ENCODE results near the gene DAPK1.

DAPK1 gene

GRCh38 chr9:87497604-87498045, at the start of gene DAPK1:
Gene DAPK1 (plus strand): TSS chr9:87497867. CDS start chr9:87499078, 1,211 bp downstream.
- no peak for DNase-seq (ENCODE audit: low read depth)

DNA sequence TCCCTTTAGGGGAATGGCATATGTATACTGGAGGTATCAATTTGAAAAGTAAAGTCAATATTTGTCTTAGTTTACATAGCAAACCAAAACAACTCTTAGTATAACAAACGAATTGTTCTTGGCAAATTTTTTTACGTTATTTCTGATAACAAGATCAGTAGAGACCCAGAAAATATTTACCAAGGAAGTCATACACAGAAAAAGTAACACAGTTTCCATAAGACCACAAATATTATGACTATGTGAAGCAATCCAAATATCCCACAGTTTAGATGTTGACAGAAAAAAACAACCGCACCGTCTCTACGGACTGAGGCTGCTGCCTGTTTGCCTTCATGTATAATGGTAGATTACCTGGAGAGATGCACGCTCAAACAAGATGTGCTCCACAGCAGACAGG, 46.5 kb upstream of the DAPK1 start:
- no peak for DNase-seq (ENCODE audit: low read depth)

GRCh38 chr9:87455407-87455806, 42.3 kb upstream of the DAPK1 start:
- DNase-seq (ENCODE audit: low read depth), result no peak

DNA sequence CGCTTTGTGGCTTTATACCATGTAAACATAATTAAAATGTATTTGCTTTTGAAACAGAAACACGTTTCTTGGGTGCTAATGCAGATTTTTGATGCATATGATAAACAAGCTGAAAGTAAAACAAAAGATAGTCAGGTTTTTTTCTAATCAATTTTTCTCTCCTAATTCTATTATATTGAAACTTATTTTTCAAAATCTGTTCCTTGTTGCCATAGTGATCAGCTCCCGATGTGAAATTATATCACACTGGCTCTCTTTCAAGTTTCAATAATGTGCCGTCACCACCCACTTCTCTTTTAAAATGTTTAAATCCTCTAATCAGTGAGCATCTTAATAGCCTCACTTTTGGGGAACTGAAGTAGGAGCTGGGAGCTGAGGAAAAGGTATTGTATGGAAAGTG, 36.4 kb upstream of the DAPK1 start:
- no peak for DNase-seq (ENCODE audit: low read depth)

DNA sequence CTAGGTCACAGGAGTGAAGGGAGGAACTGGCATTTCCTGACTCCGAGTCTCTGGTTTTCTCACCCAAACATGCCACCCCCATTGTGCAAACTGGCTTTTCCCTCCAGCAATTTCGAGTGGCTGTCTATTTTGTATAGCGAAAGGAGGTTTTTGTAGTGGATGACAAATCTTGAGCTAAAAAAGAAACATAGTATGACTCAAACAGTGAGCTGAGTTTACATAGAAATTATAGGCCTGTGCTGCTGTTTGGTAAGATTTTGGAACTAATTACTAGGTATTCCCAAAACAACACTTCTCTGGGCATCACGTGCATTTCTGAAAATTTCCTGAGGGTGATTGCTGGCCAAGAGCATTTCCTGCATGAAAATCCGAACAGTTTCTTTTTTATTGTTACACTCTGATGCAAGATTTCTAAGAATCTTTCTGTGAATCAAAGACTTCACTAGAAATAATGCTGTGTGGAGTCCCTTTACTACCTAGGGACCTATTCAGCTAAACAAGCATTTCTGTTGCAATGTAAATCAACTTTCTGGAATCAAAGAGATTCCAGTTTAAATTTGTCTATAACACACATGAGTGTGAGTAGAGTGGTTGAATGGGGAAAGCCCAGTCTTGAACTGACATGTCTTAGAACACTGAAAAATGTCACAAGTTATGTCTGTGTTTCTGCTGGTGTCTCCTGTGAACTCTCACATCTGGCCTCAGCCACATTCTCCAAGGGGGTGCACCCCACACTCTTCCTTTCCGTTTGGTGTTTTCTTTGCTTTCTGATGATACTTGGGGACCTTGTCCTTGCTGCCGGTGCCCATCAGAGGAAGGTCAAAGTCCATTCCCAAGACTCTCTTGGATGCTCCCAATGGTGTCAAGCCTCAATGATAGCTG, 33.3 kb upstream of the DAPK1 start:
- peak; percentile 41 for DNase-seq (ENCODE audit: low read depth)

DNA sequence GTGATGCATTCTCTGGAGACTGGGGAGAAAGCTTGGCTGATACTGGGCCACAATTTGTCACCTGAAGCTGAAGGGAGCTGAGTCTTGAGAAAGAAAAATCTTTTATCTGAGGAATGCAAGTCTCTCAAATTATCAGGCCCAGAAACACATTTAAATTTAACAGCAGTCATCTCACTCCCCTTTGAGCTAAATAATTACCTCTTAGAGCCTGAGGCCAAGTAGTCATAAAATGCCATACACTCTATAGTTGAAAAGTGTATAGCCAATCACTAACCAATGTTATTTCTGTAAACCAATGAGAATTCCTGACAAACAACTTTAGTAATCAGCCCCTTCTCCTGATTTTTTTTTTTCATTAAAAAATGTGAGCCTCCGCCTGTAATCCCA, 32.7 kb upstream of the DAPK1 start:
- no peak for DNase-seq (ENCODE audit: low read depth)

GRCh38 chr9:87465816-87466215, 31.9 kb upstream of the DAPK1 start:
- no peak for DNase-seq (ENCODE audit: low read depth)

DNA sequence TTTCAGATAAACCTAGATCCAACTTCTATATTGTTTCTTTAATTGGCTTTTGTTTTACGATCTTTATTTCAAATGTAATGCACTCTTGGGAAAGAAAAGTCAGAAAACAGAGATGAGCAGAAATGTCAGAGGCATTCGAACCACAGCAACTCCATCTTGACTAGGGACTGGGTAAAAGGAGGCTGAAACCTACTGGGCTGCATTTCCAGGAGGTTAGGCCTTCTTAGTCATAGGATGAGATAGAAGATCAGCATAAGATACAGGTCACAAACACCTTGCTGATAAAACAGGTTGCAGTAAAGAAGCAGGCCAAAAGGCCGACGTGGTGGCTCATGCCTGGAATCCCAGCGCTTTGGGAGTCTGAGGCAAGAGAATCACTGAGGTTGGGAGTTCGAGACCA, 30.5 kb upstream of the DAPK1 start:
- DNase-seq (ENCODE audit: low read depth), result no peak

GRCh38 chr9:87469793-87470465, 27.7 kb upstream of the DAPK1 start:
- no peak for DNase-seq (ENCODE audit: low read depth)

DNA sequence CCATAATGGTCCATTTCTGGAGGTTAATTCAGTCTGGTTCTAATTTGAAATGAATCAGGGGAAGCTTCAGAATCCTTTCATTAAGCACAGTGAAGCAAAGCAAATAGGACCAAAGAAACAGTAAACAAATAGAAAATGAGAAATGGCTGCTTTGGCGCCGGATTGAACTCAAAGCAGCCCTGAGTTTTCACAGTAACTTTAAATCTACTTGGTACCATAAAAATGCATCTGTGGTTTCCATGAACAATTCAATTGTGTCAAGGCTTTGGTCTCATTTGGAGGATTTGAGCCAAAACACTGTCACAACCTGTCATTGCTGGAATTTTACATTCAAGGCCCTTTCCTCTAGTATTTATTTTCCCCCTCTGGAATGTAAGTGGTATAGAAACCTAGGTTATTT, 25.9 kb upstream of the DAPK1 start:
- DNase-seq (ENCODE audit: low read depth), result no peak

DNA sequence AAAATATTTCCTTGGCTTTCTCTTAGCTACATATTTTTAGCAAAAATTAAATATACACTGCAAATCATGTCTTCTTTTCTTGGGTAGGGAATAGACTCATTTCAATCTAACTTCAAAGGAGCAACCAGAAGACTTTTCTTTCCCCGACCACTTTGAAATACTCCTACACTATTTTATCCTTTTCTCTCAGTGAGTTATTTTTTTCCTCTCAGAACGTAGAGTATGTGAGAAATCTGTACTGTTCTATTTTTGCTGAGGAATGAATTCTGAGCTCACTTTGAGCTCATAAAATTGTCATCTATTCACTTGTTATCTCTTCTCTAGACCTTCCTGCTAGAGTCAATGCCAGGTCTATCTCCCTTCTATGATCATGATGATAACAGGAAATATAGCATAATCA, 22.2 kb upstream of the DAPK1 start:
- DNase-seq (ENCODE audit: low read depth), result no peak

DNA sequence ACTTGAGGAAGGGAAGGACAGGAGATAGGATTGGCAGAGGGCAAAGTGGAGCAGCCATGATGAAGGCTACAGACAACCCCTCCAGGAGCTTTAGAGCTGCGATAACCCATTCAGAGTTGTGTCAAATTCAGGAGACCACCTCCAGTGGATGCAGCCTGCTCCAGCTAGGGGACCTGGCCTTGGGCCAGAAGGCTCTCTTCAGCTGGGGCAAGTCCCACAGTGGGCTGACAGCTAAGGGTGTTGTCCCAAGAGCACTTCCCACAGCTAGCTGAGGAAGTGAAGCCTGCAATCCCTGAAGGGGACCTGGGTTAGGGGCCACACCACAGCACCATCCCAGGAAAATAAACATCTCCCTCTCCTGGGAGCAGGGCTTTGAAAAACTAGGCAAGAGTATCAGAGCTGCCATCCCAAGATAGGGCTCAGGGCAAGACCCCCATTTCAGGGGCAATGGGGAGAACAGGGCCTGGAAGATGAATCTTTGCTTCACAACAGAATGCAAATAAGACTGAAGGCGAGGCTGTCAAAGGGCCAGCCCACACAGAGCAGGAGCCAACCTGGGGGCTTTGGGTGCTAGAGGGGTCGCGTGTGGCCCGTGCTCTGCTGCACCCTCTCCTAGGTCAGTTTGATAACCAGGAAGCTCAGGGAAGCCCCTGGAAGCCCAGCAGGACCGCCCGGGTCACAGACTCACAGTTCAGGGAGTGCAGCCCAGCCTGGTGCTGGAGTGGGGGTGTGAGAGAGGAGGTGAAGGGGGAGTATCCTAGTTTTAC, 19.3 kb upstream of the DAPK1 start:
- DNase-seq (ENCODE audit: low read depth), result no peak

DNA sequence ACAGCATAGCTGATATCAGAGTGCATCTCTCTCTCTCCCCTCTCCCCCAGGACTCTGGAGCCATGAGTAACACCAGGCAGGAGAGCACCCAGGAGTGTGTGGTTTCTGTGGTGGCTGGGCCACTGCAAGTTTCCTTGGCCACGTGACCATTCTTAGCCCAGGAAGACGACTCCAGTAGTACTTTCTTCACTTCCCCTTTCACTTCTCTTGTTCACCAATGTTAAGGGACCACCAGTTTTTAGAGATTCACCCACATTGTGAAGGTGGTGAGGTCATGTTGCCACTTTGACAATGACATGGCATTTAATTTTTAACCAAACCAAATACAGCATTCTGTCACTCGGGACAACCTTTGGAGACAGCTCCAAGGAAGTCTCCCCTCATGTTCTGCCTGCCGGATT, 17.9 kb upstream of the DAPK1 start:
- DNase-seq (ENCODE audit: low read depth), result peak; percentile 63

DNA sequence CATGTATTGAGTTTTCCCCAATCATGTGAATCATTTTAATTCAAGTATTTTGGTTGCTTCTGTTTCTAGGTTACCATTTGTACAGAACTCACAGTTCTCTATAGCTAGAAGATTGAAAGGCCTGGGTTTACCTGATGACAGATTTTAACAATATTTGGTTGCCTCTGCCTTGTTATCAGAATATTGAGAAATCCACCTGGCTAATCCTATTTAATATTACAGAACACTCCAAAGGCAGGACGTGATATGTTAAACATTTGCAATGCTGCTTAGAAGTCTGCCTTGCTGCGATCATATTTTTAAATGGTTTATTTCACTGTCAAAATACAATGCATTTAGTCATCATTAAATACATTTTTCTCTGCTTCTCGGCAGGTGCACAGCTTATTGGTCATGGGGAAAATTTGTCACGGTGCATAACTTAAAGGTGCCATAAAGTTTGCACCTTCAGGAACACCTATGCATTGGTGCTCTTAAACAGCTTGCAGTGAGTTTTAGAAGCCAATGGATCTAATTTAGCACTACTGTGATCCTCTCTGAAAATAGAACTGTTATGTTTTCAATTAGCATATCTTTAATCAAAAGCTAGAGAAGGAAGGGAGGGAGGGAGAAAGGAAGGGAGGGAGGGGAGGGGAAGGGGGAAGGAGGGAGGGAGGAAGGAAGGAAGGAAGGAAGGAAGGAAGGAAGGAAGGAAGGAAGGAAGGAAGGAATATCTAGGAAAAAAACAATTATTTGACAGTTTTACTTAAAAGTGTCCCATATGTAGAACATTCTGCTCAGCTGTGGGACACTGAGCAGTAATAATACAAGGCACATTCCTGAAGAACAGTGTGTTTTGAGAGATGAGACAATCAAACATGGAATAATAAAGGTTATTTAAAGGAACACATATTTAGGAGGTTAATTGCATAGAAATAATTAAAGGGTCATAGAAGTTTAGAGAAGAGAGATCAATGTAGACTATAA, 15.5 kb upstream of the DAPK1 start:
- no peak for DNase-seq (ENCODE audit: low read depth)

DNA sequence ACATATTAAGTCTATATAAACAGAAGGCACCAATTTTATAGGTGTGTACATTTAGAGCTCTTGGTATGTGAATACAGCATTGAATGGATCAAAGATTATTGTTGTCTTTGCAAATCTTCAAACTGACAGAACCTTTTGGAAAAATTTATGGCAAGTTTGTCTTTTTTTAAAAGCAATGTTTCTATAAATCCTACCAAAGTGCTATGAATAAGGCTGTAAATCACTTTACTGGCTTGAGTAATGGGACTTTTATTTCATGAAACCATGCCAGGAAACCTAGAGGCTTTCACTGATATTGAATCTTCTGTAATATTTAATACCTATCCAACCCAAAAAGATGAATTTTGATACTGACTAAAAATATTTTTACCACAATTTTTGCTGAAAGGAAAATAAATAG, 7.4 kb upstream of the DAPK1 start:
- no peak for DNase-seq (ENCODE audit: low read depth)

DNA sequence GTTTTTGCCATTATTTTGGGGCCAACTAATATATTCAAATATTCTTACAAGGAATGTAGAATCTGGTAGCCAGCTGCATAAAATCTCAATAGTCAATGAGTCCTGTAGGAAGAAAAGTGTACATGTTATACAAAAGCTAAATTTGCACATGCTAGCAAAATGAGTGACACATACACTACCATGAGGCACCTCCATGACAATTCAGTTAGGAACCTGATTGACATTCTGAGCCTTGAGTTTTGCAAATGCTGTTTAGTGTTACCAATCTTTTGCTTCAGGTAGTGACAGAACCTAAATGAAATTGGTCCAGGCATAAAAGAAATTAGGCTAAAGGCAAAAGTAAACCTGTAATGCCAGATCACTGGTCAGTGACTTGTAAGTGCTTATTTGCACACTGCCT, 6.8 kb upstream of the DAPK1 start:
- no peak for DNase-seq (ENCODE audit: low read depth)

- no peak for DNase-seq (ENCODE audit: low read depth)
Measured at GRCh38 chr9:87491523-87491922, 6.1 kb upstream of the DAPK1 start.

DNA sequence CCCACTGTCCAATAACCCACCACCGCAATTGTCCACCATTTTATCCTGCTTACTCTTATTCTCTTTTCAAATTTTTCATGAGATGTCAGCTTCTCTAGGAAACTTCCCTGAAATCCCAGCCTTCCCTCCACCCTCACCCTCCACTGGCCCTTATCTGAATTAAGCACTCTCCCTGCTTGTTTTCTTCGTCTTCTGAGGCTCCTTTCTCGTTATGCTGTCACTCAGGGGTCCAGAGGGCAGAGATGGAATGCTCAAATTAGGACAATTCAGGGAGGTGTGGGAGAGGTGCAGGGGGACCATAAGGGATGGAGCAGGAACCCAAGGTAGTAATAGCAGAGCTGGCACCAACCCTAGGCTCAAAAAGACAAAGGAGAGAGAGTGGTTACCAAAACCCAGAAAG, 5.0 kb upstream of the DAPK1 start:
- DNase-seq (ENCODE audit: low read depth), result no peak

- no peak for DNase-seq (ENCODE audit: low read depth)
Measured at GRCh38 chr9:87494970-87495471, 2.6 kb upstream of the DAPK1 start.

DNA sequence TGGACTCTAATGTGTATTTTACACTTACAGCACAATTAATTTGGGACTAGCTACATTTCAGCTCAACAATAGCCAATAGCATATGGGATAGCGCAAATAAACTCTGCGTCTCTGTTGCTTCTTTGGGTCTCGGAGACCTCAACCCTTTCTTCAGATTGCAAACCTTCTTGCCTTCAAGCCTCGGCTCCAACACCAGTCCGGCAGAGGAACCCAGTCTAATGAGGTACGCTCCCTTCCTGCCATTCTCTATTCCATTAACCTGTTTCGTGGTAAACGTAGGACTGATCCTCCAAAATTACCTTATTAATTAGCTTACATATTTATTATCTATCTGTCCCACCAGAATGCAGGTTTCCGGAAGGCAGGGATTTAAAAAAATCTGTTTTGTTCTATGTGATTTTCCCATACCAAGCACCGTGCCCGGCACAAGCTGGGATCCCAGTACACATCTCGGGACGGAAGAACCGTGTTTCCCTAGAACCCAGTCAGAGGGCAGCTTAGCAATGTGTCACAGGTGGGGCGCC, 525 bp upstream of the DAPK1 start:
- no peak for DNase-seq (ENCODE audit: low read depth)

Data from stromal cell of bone marrow (primary cell).